ENCODE measurements around the gene SLC28A1. TPM values are rescaled to one million over a fixed set of nuclear protein-coding genes. Genes with fewer than 3 reads are reported as not detected.

The SLC28A1 gene
- total RNA-seq, 1 experiment from 2014 or later = not detected

GRCh38 chr15:84905016-84905916 is 20.8 kb downstream of the SLC28A1 start:
- Histone ChIP-seq H3K27me3 (ENCODE audit: control insufficient read depth, insufficient read depth, low read length) (no peaks in the 10 kb centered on the region), H3K4me1 (ENCODE audit: control insufficient read depth, insufficient read depth, low read length) (peaks cover 12% of the 10 kb centered on the region), H3K4me3 (ENCODE audit: low read depth in 2 of 2, low read length in 2 of 2) (no peak overlapping the region), H3K27ac (ENCODE audit: low read length) (no peak overlapping the region), H3K9me3 (ENCODE audit: control insufficient read depth, insufficient read depth, low read depth, low read length) (no peaks in the 10 kb centered on the region), H3K36me3 (ENCODE audit: control insufficient read depth, insufficient read depth, low read length) (no peaks in the 10 kb centered on the region)
- in situ Hi-C loops (cut with HindIII; ENCODE audit: low pct_unique_long_range_greater_than_20kb, low sequenced_read_pairs) (no loop called here), intact Hi-C loops (cut with micrococcal nuclease; ENCODE audit: unreplicated experiment) (no loop called here)
- no TSS peak for BruUV-seq (replicated peaks)
- no peak for DNase-seq (ENCODE audit: low read depth, low spot score)
- ATAC-seq = no peak
- TF ChIP-seq, protein P1, sequence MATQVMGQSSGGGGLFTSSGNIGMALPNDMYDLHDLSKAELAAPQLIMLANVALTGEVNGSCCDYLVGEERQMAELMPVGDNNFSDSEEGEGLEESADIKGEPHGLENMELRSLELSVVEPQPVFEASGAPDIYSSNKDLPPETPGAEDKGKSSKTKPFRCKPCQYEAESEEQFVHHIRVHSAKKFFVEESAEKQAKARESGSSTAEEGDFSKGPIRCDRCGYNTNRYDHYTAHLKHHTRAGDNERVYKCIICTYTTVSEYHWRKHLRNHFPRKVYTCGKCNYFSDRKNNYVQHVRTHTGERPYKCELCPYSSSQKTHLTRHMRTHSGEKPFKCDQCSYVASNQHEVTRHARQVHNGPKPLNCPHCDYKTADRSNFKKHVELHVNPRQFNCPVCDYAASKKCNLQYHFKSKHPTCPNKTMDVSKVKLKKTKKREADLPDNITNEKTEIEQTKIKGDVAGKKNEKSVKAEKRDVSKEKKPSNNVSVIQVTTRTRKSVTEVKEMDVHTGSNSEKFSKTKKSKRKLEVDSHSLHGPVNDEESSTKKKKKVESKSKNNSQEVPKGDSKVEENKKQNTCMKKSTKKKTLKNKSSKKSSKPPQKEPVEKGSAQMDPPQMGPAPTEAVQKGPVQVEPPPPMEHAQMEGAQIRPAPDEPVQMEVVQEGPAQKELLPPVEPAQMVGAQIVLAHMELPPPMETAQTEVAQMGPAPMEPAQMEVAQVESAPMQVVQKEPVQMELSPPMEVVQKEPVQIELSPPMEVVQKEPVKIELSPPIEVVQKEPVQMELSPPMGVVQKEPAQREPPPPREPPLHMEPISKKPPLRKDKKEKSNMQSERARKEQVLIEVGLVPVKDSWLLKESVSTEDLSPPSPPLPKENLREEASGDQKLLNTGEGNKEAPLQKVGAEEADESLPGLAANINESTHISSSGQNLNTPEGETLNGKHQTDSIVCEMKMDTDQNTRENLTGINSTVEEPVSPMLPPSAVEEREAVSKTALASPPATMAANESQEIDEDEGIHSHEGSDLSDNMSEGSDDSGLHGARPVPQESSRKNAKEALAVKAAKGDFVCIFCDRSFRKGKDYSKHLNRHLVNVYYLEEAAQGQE (IDR thresholded peaks at IDR 0.05; ENCODE audit: insufficient read depth in 1 of 2, low read depth in 2 of 2, low read length in 1 of 2) = no peak
- TF ChIP-seq, protein P2, sequence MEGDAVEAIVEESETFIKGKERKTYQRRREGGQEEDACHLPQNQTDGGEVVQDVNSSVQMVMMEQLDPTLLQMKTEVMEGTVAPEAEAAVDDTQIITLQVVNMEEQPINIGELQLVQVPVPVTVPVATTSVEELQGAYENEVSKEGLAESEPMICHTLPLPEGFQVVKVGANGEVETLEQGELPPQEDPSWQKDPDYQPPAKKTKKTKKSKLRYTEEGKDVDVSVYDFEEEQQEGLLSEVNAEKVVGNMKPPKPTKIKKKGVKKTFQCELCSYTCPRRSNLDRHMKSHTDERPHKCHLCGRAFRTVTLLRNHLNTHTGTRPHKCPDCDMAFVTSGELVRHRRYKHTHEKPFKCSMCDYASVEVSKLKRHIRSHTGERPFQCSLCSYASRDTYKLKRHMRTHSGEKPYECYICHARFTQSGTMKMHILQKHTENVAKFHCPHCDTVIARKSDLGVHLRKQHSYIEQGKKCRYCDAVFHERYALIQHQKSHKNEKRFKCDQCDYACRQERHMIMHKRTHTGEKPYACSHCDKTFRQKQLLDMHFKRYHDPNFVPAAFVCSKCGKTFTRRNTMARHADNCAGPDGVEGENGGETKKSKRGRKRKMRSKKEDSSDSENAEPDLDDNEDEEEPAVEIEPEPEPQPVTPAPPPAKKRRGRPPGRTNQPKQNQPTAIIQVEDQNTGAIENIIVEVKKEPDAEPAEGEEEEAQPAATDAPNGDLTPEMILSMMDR (IDR thresholded peaks at IDR 0.05) = no peak
- TF ChIP-seq TCF7L2 (IDR thresholded peaks at IDR 0.05; ENCODE audit: low read depth, low read length) (no peak), POLR2AphosphoS5 (IDR thresholded peaks at IDR 0.05; ENCODE audit: low read depth, low read length) (no peak)
- ChIA-PET POLR2A (no interaction called here), CTCF (no interaction called here)

GRCh38 chr15:84907731-84908130 is 23.3 kb downstream of the SLC28A1 start:
- Histone ChIP-seq H3K27me3 (ENCODE audit: control insufficient read depth, insufficient read depth, low read length) (no peaks in the 10 kb centered on the region), H3K36me3 (ENCODE audit: control insufficient read depth, insufficient read depth, low read length) (no peaks in the 10 kb centered on the region), H3K4me3 (ENCODE audit: low read depth in 2 of 2, low read length in 2 of 2) (no peak overlapping the region), H3K4me1 (ENCODE audit: control insufficient read depth, insufficient read depth, low read length) (peaks cover 23% of the 10 kb centered on the region), H3K27ac (ENCODE audit: low read length) (no peak overlapping the region), H3K9me3 (ENCODE audit: control insufficient read depth, insufficient read depth, low read depth, low read length) (no peaks in the 10 kb centered on the region)
- DNase-seq (ENCODE audit: low read depth, low spot score) (no peak), ATAC-seq (no peak)
- POLR2A ChIA-PET = no interaction called here
- in situ Hi-C loops (cut with HindIII; ENCODE audit: low pct_unique_long_range_greater_than_20kb, low sequenced_read_pairs) (no loop called here), intact Hi-C loops (cut with micrococcal nuclease; ENCODE audit: unreplicated experiment) (no loop called here)
- CTCF ChIA-PET = no interaction called here
- no TSS peak for BruUV-seq (replicated peaks)
- TF ChIP-seq POLR2AphosphoS5 (IDR thresholded peaks at IDR 0.05; ENCODE audit: low read depth, low read length) = no peak
- no peak for TF ChIP-seq SIN3A (IDR thresholded peaks at IDR 0.05; ENCODE audit: borderline replicate concordance, insufficient read depth, low read depth, low read length)
- TF ChIP-seq, protein P2 (IDR thresholded peaks at IDR 0.05) = no peak
- TF ChIP-seq, protein P1 (IDR thresholded peaks at IDR 0.05; ENCODE audit: insufficient read depth in 1 of 2, low read depth in 2 of 2, low read length in 1 of 2) = no peak
- no peak for TF ChIP-seq TCF7L2 (IDR thresholded peaks at IDR 0.05; ENCODE audit: low read depth, low read length)

Data from Panc1 (cell line).